BJ (cell line): ENCODE measurements around the gene ANO2. TPM values are rescaled to one million over a fixed set of nuclear protein-coding genes. Genes with fewer than 3 reads are reported as not detected.

Source experiments
- CTCF ChIA-PET: fragments of 350-600 bp; formaldehyde crosslinking; extraction: SDS; loops from one replicate; lab custom pipeline; 2021; ENCODE audit warnings: antibody characterized with exemption, inconsistent platforms; lab: Yijun Ruan, JAX
- POLR2A ChIA-PET: fragments of 300-600 bp; sonication (Branson Sonifier 250); formaldehyde crosslinking; extraction: SDS; loops from one replicate; lab custom pipeline; 2021; ENCODE audit warnings: antibody characterized with exemption; lab: Charles Lee
- DNase-seq: peaks from one replicate; pipeline ENCODE4 v3.0.0-alpha.2; 2011; ENCODE audit warnings: low read depth
- H3K27me3 ChIP-seq: 2 replicates; pipeline ENCODE4 v1.6.0; 2011; ENCODE audit warnings: low read length; ENCODE audit not compliant: control insufficient read depth, insufficient read depth
- H3K36me3 ChIP-seq: 2 replicates; pipeline ENCODE4 v1.5.1; 2011; ENCODE audit warnings: low read length; ENCODE audit not compliant: control insufficient read depth, insufficient read depth
- H3K4me3 ChIP-seq: 2 replicates; pipeline ENCODE4 v1.5.1; 2011; ENCODE audit warnings: low read depth, mild to moderate bottlenecking, control low read depth, low read length
- CTCF ChIP-seq: IDR thresholded peaks from 2 replicates; pipeline ENCODE4 v1.5.1; 2011; ENCODE audit warnings: low read depth, mild to moderate bottlenecking, control low read depth, inconsistent platforms, low read length, moderate library complexity; ENCODE audit not compliant: insufficient read depth
- polyA plus RNA-seq: library from polyadenylated mRNA; depleted of rRNA; stranded (reverse); fragments of >200 nt; gene quantifications from 2 replicates; pipeline ENCODE4 v1.2.3, GENCODE V29; 2011

Gene ANO2
- polyA plus RNA-seq, 1 experiment, result 0.10 TPM

DNA sequence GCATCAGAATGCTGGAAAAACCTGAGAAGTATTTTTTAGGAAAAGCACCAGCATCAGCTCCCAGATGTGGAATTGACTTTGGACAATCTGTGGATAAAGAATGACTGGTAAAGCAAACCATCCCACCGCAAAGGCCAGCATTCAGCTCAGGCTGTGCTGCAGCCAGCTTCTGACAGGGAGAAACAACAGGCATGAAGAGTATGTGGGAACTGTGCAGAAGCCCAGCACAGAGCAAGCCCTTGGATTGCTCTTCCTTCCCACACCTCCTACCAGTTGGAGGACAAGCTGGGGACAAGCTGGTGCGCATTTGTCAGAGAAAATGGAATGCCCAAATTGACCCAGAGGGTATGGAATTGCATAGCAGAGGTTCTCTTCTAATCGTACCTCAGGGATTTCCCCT is 228.1 kb downstream of the ANO2 start:
- no peak for DNase-seq
- ChIA-PET CTCF (interaction anchor here (0.9 kb wide), 1 partner anchor 28 kb away, joined by 3 read pairs; no protein-coding TSS in a partner anchor), POLR2A (no interaction called here)
- Histone ChIP-seq H3K36me3 (no peaks in the 10 kb centered on the region), H3K27me3 (no peaks in the 10 kb centered on the region; the same call in 1 of the 2 replicates), H3K4me3 (no peak overlapping the region)
- no peak for TF ChIP-seq CTCF

GRCh38 chr12:5716201-5716600 is 228.9 kb downstream of the ANO2 start:
- Histone ChIP-seq H3K27me3 (no peaks in the 10 kb centered on the region; the same call in 1 of the 2 replicates), H3K36me3 (no peaks in the 10 kb centered on the region), H3K4me3 (no peak overlapping the region)
- ChIA-PET CTCF (interaction anchor here (0.9 kb wide), 1 partner anchor 29 kb away, joined by 3 read pairs; no protein-coding TSS in a partner anchor), POLR2A (no interaction called here)
- TF ChIP-seq CTCF, result no peak
- DNase-seq, result no peak

DNA sequence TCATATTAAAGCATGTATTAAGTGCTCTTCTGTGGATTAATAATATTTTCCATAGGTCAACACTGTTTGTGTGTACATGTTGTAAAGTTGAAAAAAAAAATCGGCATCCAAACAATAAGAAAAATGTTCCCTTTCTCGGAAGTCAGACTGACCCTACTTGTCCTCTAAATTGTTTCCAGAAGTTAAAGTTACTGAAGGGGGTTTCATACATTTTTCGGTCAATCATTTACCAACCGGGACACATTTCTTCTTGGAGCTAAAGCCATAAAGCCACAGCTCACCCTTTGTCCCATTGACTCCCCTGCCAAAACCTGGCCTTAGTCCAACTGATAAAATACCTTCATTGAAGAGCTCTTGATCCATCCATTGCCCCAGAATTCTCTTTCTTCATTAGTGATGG is 230.0 kb downstream of the ANO2 start:
- no peaks in the 10 kb centered on the region; the same call in 1 of the 2 replicates for H3K27me3 ChIP-seq
- DNase-seq, result no peak
- no peak overlapping the region for H3K4me3 ChIP-seq
- H3K36me3 ChIP-seq, result no peaks in the 10 kb centered on the region
- CTCF ChIA-PET, result interaction anchor here (0.6 to 1.0 kb wide), 2 partner anchors 8 to 12 kb away, joined by 3 to 7 read pairs; no protein-coding TSS in a partner anchor
- no peak for TF ChIP-seq CTCF
- POLR2A ChIA-PET, result no interaction called here

- TF ChIP-seq CTCF, result no peak
- POLR2A ChIA-PET, result no interaction called here
- CTCF ChIA-PET, result no interaction called here
- no peak overlapping the region for H3K4me3 ChIP-seq
- H3K27me3 ChIP-seq, result no peaks in the 10 kb centered on the region; the same call in 1 of the 2 replicates
- H3K36me3 ChIP-seq, result no peaks in the 10 kb centered on the region
- no peak for DNase-seq
These were observed 231.4 kb downstream of the ANO2 start for GRCh38 chr12:5713599-5714081.

DNA sequence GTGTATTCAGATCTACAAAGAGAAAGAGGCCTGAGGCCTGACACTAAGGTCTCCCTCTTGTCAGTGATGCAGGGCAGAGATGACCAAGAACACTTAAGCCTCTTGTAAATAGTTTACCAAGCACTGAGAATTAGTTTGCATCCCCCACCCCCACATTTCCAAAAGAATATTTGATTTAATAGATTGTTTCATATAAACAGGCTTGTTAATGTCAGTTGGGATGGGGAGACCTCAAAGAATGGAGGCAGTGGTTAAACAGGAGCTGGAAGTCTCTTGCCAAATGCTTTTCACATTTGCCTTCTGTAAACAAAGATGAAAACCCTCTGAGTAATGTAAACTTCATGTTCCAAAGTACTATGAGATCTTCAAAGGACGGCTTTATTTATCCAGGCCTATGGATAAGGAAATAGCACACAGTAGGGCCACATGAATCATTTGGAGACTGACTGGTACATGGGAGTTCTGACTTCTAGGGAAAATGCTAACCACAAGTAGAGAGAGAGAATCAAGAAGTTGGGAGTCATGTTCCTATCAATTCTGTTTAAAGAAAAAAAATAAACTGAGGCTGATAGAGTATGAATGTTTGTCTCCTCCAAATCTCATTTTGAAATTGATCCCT is 234.7 kb downstream of the ANO2 start:
- ChIA-PET POLR2A (no interaction called here), CTCF (no interaction called here)
- H3K4me3 ChIP-seq, result no peak overlapping the region
- DNase-seq, result no peak
- TF ChIP-seq CTCF, result no peak
- no peaks in the 10 kb centered on the region for H3K36me3 ChIP-seq
- no peaks in the 10 kb centered on the region for H3K27me3 ChIP-seq
